Lower leg skin (tissue), 4 donors: ENCODE data around the gene SLC43A3. TPM values are rescaled to one million over a fixed set of nuclear protein-coding genes. Genes with fewer than 3 reads are reported as not detected.

Experiments used
- DNase-seq, 2 donors: peaks; one replicate each; pipeline ENCODE4 v3.0.0-alpha.2; 2019; ENCODE audit warnings: low spot score in 2 of 2
- H3K4me3 ChIP-seq: fragments of 200-600 bp; sonication (generic); 2 replicates; pipeline ENCODE4 v1.5.1; 2017; ENCODE audit warnings: mild to moderate bottlenecking, low read depth; ENCODE audit not compliant: poor library complexity, severe bottlenecking
- CTCF ChIP-seq, 3 donors: fragments of 450-650 bp; IDR thresholded peaks; one replicate each; pipeline ENCODE4 v1.5.1; 2016; ENCODE audit warnings: antibody characterized with exemption in 3 of 3, mild to moderate bottlenecking in 3 of 3, moderate library complexity in 2 of 3
- POLR2A ChIP-seq, 2 donors: fragments of 450-650 bp; IDR thresholded peaks; one replicate each; pipeline ENCODE4 v1.6.1; 2016 to 2017; ENCODE audit warnings: antibody characterized with exemption in 2 of 2, mild to moderate bottlenecking in 1 of 2, moderate library complexity in 1 of 2
- WGBS, 2 donors: methylation state at CpG; one replicate each; pipeline ENCODE4 v1.1.5; 2018; 5-methylcytosine and 5-hydroxymethylcytosine counted together
- intact Hi-C: fragments of 100-400 bp; cut with DNase I; formaldehyde crosslinking; loops from one replicate; pipeline ENCODE4 v1.15.0; 2023; ENCODE audit warnings: low total_unique reads
- total RNA-seq, 4 donors: library from RNA; depleted of rRNA; stranded (reverse); fragments of >200 nt; gene quantifications; one replicate each; pipeline ENCODE4 v1.1.0, GENCODE V29; 2016

Gene SLC43A3
- total RNA-seq, 4 donors from 2014 or later = 12.4 to 66.4 (median 41.1) TPM

- 92 to 94% methylated on average over 7 of the region's 7 CpGs for WGBS, 2 donors
- TF ChIP-seq POLR2A (IDR thresholded peaks at IDR 0.05) (no peak), CTCF (IDR thresholded peaks at IDR 0.05) (no peak)
Observed at GRCh38 chr11:57436031-57436430, 9.1 kb upstream of the SLC43A3 start.

GRCh38 chr11:57434640-57435546 is 8.0 kb upstream of the SLC43A3 start:
- H3K4me3 ChIP-seq = no peak overlapping the region
- DNase-seq = peak in 1 of 2 donors; percentile 63
- 52 to 59% methylated on average over 15 of the region's 15 CpGs for WGBS, 2 donors
- TF ChIP-seq CTCF (IDR thresholded peaks at IDR 0.05) = no peak
- intact Hi-C loops = no loop called here

More at GRCh38 chr11:57436031-57436430, 9.1 kb upstream of the SLC43A3 start:
- no peak overlapping the region for H3K4me3 ChIP-seq
- DNase-seq = no peak
- intact Hi-C loops = no loop called here

GRCh38 chr11:57432714-57433163 is 5.8 kb upstream of the SLC43A3 start:
- intact Hi-C loops = no loop called here
- no peak overlapping the region for H3K4me3 ChIP-seq
- DNase-seq = peak in 1 of 2 donors; percentile 36
- 75 to 85% methylated on average over 7 of the region's 7 CpGs for WGBS, 2 donors
- TF ChIP-seq CTCF (IDR thresholded peaks at IDR 0.05) = no peak
- TF ChIP-seq POLR2A (IDR thresholded peaks at IDR 0.05) = no peak

GRCh38 chr11:57432149-57432561 is 5.2 kb upstream of the SLC43A3 start:
- DNase-seq = no peak
- intact Hi-C loops = no loop called here
- H3K4me3 ChIP-seq = no peak overlapping the region
- TF ChIP-seq POLR2A (IDR thresholded peaks at IDR 0.05) = no peak
- TF ChIP-seq CTCF (IDR thresholded peaks at IDR 0.05) = no peak
- 38% methylated on average over 5 of the region's 5 CpGs for WGBS, 2 donors

GRCh38 chr11:57430952-57431351 is 4.0 kb upstream of the SLC43A3 start:
- TF ChIP-seq POLR2A (IDR thresholded peaks at IDR 0.05) (no peak), CTCF (IDR thresholded peaks at IDR 0.05) (no peak)
- no peak for DNase-seq
- no peak overlapping the region for H3K4me3 ChIP-seq
- intact Hi-C loops = no loop called here
- WGBS, 2 donors = 92 to 100% methylated on average over 1 of the region's 1 CpG
